Glomerular endothelial cell (primary cell): ENCODE results near the gene COX7A2L. TPM values are rescaled to one million over a fixed set of nuclear protein-coding genes. Genes with fewer than 3 reads are reported as not detected.
"Not testable (repeated sequence)": the region's sequence is repeated elsewhere in the genome, so short reads cannot be mapped to it uniquely, and the experiment has no call there.

ENCODE experiments used
- DNase-seq: peaks from one replicate; pipeline ENCODE4 v3.0.0-alpha.2; 2011; ENCODE audit warnings: low read depth, low spot score; ENCODE audit errors: extremely low read depth
- total RNA-seq: library from RNA; depleted of rRNA; stranded (reverse); fragments of >200 nt; gene quantifications from 2 replicates; pipeline ENCODE4 v1.2.3, GENCODE V29; 2015

COX7A2L gene
- total RNA-seq, 1 donor from 2014 or later = 147 TPM

DNA sequence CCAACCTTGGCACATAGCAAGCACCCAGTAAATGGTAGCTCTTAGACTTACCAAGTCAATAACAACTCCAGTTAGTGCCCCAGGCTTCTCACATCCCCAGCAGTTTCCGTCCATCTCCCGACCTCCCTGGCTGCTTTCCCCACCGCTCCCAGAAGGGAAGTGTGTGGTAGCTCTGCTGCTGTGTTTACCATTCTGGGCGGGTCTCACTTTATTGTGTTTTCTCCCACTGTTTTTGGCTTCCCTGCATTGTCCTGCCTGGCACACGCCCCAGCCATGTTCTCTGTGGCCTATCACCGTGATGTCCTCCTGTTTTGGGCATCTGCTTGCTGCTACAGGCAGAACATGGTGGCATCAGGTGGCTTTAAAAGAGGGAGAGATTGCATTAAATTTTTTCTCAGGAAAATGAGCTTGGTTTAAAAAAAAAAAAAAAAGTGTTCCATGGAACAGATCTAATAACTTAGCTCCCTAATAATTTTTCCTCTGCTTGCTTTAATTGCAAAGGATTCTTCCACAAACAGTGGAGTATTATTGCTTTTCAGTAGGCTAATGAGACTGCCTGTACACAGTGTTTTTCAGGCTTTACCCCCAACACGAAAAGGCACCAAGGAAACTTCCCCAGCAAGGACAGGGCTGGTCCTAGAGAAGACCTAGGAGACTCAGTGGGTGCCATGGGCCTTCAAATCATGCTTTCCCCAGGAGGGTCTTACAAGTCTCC is 8.0 kb upstream of the COX7A2L start:
- DNase-seq = no peak

GRCh38 chr2:42367835-42368234 is 6.8 kb upstream of the COX7A2L start:
- no peak for DNase-seq

DNA sequence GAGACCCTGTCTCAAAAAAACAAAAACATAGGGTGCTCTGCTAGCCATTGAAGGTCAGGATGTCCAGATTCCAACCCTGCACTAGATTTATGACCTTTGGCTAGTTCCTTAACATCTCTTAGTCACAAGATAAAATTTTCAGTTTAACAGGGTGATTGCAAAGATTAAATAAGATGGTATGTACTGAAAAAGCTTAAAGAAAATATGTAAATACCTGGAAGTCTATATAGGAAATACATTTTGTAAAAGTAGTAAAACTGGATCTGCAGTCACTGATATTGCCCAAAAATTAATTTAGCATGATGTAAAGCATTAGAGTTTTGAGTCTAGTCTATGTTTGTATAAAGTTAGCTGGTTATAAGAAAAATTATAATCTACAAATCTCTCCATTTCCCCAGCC is 5.4 kb upstream of the COX7A2L start:
- DNase-seq = no peak

DNA sequence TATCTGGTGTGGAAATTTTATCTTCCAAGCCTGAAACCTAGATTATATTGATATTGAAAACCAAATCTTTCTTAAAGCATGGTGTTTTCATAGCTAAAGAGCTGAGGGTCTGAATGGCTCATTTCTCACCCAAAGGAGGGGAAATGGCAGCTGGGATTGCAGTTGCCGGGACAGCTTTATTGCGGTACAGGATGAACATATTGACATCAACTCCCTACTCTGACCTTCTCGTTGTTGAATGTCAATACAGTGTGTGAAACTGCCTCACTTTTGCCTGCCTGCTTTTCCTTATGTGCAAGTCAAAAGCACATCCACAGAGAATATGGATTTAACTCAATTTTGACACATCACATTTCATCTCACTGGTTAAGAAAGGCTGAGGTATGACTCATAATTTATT is 3.6 kb upstream of the COX7A2L start:
- DNase-seq = no peak

GRCh38 chr2:42363413-42363812 is 2.4 kb upstream of the COX7A2L start:
- DNase-seq = no peak

DNA sequence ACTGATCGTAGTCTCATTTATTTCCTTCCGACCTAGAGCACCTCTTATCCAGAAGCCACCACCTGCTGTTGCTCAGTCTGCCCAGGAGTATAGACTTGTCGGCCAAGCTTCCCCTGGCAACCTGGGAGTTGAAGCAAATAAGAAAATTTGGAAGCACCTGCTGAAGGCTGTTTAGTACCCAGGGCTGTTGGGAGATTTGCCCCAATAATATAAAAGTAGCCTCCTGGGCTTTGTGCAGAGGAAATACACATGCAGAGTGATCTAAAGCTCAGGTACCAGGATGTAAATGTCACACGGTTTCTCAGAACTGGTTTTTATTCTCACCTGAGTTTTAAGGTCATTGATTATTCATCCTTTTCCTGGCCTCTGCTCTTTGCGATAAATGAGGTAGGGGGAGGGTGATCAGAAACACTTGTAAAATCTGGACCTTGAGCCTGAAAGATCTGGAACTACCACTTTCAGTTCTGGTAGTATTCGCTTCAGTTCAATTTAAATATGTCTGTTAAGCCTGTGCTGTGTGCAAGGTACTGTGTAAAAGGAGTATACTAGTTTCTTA is 789 bp upstream of the COX7A2L start:
- DNase-seq = no peak

DNA sequence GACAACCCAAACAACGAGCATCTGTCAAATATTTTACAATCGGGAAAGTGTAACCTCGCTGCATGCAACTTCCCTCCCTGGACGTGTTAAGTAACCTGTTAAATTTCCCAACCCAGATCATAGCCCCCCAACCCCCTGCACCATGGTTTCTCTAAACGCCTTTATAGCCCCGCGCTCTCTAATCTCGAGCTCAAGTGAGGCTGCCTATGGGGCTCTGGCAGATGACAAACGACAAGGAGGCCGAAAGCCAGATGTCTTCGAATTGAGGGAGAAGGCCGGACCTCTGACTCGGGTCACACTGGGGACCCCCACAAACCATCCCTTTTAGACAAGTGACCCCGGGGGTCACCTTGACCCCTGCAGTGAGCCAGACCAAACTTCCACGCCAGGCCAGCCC is 526 bp downstream of the COX7A2L start:
- no peak for DNase-seq

GRCh38 chr2:42359965-42360483 is 993 bp downstream of the COX7A2L start:
- no peak for DNase-seq

GRCh38 chr2:42359304-42359964 is 1.6 kb downstream of the COX7A2L start:
- DNase-seq = no peak

DNA sequence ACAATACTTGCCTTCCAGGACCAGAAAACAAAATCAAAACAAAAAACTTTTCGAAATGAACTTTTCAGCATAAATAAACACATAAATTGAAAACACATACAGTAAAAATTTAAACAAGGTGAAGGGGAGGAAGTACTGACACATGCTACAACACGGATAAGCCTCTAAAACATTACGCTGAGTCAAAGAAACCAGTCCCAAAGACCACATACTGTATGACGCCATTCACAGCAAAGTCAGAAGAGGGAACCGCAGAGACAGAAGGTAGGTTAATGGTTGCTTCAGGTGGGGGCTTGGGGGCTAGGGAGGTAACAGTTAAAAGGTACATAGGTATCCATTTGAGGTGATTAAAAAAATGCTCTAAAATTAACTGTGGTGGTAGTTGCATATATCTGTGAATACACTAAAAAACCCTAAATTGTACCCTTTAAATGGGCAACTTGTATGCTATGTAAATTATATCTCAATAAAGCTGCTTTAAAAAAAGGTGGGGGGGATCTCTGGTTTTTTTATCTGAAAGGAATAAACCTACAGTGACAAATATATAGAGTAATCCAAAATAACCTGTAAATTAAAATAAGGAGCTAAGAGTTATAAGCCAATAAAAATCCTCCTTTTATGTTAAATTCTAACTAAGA is 7.1 kb downstream of the COX7A2L start:
- DNase-seq = no peak

DNA sequence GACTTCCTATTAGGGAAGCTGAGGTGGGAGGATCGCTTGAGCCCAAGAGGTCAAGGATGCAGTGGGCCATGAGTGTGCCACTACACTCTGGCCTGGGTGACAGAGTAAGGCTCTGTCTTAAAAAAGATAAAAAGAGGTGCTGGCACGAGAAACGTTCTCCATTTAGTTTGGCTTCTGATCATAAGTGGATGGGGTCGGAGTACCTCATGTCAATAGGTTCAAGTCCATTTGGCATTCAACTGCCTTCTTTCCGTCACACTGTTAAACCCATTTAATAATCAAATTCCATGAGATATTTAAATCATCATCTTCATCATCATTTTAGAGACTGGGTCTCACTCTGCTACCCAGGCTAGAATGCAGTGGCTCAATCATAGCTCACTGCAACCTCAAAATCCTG is 9.2 kb downstream of the COX7A2L start:
- no peak for DNase-seq

DNA sequence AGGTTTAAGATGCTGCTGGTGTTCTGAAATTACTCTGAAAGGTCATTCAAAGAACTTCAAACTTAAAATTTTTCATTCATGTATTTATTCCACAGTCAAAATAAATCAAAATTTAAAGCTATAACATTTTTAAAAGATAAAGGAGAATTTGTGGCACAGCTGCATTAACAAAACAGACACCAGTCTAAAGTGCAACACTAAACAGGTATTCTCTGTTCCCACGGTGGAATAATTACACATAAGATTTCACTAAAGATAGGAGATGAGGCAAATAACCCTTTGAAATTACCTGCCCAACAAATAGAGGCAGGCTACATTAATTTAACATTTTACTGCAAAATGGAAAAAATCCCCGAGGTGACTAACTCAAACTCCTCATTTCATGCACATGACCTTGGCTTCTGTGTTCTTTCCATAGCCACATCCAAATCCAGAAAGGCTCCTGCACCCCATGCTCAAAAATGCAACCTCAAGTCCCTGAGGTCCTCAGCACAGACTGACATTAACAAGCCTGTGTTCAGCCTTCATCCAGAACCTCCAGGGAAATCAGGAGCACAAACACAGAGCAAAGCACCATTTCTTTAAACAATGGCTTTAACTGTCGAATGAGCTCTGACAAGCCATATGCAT is 10.5 kb downstream of the COX7A2L start:
- no peak for DNase-seq

GRCh38 chr2:42348113-42348805 is 12.8 kb downstream of the COX7A2L start:
- DNase-seq = no peak

DNA sequence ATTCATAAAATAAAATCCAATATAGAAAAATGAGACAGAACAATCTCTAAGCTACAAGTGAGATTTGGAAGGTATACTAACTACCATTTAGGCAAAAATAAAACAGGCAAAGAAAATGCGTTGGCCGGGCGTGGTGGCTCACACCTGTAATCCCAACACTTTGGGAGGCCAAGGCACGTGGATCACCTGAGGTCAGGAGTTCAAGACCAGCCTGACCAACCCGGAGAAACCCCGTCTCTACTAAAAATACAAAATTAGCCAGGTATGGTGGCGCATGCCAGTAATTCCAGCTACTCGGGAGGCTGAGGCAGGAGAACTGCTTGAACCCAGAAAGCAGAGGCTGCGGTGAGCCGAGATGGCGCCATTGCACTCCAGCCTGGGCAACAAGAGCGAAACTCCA is 13.5 kb downstream of the COX7A2L start:
- DNase-seq = not testable (repeated sequence)

GRCh38 chr2:42346856-42347255 is 14.2 kb downstream of the COX7A2L start:
- DNase-seq = not testable (repeated sequence)

GRCh38 chr2:42345986-42346385 is 15.0 kb downstream of the COX7A2L start:
- no peak for DNase-seq

DNA sequence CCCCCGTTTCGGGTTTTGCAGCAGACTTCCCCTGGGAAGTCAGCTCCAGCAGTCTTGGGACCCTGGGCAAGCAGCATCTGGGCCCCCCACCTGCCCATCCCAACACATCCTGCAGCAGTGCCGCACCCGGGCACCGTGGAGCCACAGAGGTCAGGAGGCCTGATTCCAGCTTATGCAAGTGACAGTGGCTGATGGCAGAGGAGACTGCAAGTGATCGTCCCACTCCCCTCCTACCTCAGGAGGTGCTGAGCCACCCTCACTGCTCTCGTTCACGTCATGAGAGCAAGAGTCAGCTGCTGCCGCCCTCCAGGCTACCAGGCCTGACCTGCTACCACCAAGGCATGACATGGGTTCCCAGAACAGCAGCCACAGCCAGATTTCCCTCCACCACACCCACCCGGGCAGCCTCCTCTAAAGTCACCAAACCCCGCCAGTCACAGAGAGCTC is 18.2 kb downstream of the COX7A2L start:
- DNase-seq = no peak

- peak; percentile 48 for DNase-seq
Measured at GRCh38 chr2:42342061-42342794, 18.8 kb downstream of the COX7A2L start.

DNA sequence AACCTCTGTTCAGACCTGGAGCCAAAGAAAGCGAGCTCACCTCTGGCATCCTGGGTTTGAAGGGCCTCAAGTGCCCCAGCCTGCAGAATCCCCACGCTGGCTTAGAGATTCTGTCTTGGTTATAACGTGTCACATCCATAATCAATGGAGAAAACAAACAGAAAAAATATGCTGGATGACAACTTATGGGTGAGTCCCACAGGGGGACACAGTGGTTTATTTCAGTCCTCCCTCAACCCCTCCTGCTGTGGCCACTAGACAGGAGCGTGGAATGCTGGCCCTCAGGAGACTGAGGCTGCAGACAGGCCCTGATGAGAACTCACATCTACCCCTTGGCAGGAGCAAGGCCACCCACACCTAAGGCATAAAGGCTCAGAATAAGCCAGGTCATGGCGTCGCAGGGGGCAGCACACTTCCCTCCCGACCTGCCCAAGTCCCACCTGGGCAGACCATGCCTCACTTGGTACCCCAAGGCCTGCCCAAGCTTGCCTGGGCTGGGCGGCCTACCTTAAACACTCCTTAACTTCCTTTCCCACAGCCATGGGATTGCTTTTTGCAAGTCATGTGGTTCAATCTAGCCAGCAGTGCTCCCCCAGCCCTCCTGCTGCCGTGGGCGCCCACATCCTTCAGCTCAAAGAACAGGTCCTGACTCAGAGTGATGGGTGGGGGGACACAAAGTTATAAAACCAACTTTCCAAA is 19.9 kb downstream of the COX7A2L start:
- DNase-seq = no peak
